T-cell (primary cell): ENCODE data around the gene MYO18B. TPM values are rescaled to one million over a fixed set of nuclear protein-coding genes. Genes with fewer than 3 reads are reported as not detected.

ENCODE experiments used
- ATAC-seq, 4 experiments: fragments of 200-7000 bp in 3 of 4; fragments of 150-1000 bp in 1 of 4; cut with Tn5 transposase; replicated peaks in 1 of 4; 1 replicate in 3 of 4; 2 replicates in 1 of 4; pipeline ENCODE4 v1.10.0; 2021; ENCODE audit warnings: moderate library complexity in 3 of 4, mild to moderate bottlenecking in 2 of 4, moderate number of reproducible peaks in 1 of 4
- CTCF ChIA-PET, 2 donors: fragments of 300-600 bp; sonication (Branson Sonifier 250); formaldehyde crosslinking; loops; one replicate each; lab custom pipeline; 2022; ENCODE audit warnings: antibody characterized with exemption in 2 of 2; lab: Charles Lee
- POLR2A ChIA-PET, 2 donors: fragments of 300-600 bp; sonication (Branson Sonifier 250); formaldehyde crosslinking; loops; one replicate each; lab custom pipeline; 2022; ENCODE audit warnings: antibody characterized with exemption in 2 of 2; lab: Charles Lee
- DNase-seq, 35 experiments: peaks; one replicate each; pipeline versions ENCODE4 v3.0.0 to v3.0.0-alpha.2; 2013 to 2023
- H3K27ac ChIP-seq: one replicate; pipeline ENCODE4 v1.5.1; 2013; ENCODE audit warnings: low read length
- H3K27me3 ChIP-seq, 2 experiments: replicated peaks in 1 of 2; 1 replicate in 1 of 2; 2 replicates in 1 of 2; pipeline versions ENCODE4 v1.6.1 to v1.7.0; 2013; ENCODE audit warnings: low read length in 1 of 2, mixed read lengths in 1 of 2; ENCODE audit not compliant: control insufficient read depth in 2 of 2, insufficient read depth in 2 of 2; ENCODE audit errors: extremely low read depth in 1 of 2
- H3K36me3 ChIP-seq, 2 donors: 1 replicate in 1 of 2; 2 replicates in 1 of 2; pipeline versions ENCODE4 v1.6.1 to v1.7.0; 2013; ENCODE audit warnings: low read length in 1 of 2; ENCODE audit not compliant: control insufficient read depth in 2 of 2, insufficient read depth in 1 of 2; ENCODE audit errors: extremely low read depth in 1 of 2
- H3K4me1 ChIP-seq, 2 experiments: 1 replicate in 1 of 2; 2 replicates in 1 of 2; pipeline versions ENCODE4 v1.6.1 to v1.7.0; 2013; ENCODE audit warnings: low read length in 2 of 2, mixed read lengths in 1 of 2; ENCODE audit not compliant: insufficient read depth in 2 of 2, control insufficient read depth in 1 of 2; ENCODE audit errors: extremely low read depth in 1 of 2
- H3K4me3 ChIP-seq, 2 donors: 1 replicate in 1 of 2; 2 replicates in 1 of 2; pipeline versions ENCODE4 v1.5.1 to v1.7.0; 2013; ENCODE audit warnings: mild to moderate bottlenecking in 2 of 2, low read length in 1 of 2, moderate library complexity in 1 of 2; ENCODE audit not compliant: control insufficient read depth in 1 of 2; ENCODE audit errors: extremely low read depth in 1 of 2
- H3K9me3 ChIP-seq: 2 replicates; pipeline ENCODE4 v1.7.0; 2013
- H3K27ac Mint-ChIP-seq, 2 donors: one replicate each; pipeline ENCODE4 v1.8.0; 2020 to 2021; ENCODE audit warnings: mild to moderate bottlenecking in 2 of 2, mixed read lengths in 2 of 2
- H3K27me3 Mint-ChIP-seq, 2 donors: one replicate each; pipeline ENCODE4 v1.8.0; 2021 to 2022; ENCODE audit warnings: mixed read lengths in 2 of 2
- H3K36me3 Mint-ChIP-seq: one replicate; pipeline ENCODE4 v1.8.0; 2021; ENCODE audit warnings: mixed read lengths
- H3K4me1 Mint-ChIP-seq, 3 donors: one replicate each; pipeline ENCODE4 v1.8.0; 2020 to 2022; ENCODE audit warnings: mixed read lengths in 3 of 3, mild to moderate bottlenecking in 1 of 3
- H3K4me3 Mint-ChIP-seq, 3 donors: one replicate each; pipeline ENCODE4 v1.8.0; 2020 to 2022; ENCODE audit warnings: mild to moderate bottlenecking in 3 of 3, mixed read lengths in 3 of 3, moderate library complexity in 3 of 3
- H3K9me3 Mint-ChIP-seq, 3 donors: one replicate each; pipeline ENCODE4 v1.8.0; 2020 to 2022; ENCODE audit warnings: mixed read lengths in 3 of 3
- WGBS: methylation state at CpG from one replicate; pipeline ENCODE4 v1.1.5; 2013; ENCODE audit warnings: missing lambda C conversion rate; ENCODE audit not compliant: insufficient coverage; 5-methylcytosine and 5-hydroxymethylcytosine counted together
- total RNA-seq, 35 experiments: library from RNA in 6 of 35; stranded (reverse) in 6 of 35; fragments of 120-200 nt in 1 of 35; gene quantifications; one replicate each; pipeline versions ENCODE4 v1.2.1 to v1.2.4 and lab custom pipeline; 2013 to 2026

The MYO18B gene
- total RNA-seq, 5 donors from 2014 or later (not counting 1 experiment from before 2014, with no cell fraction given) = 0.18 to 0.70 (median 0.26) TPM; not detected in 1

GRCh38 chr22:26017932-26018331, 275.9 kb downstream of the MYO18B start:
- Histone ChIP-seq H3K9me3 (no peaks in the 10 kb centered on the region), H3K36me3 (no peaks in the 10 kb centered on the region), H3K27me3 (peaks cover 0 to 11% of the 10 kb centered on the region in 2 experiments), H3K27ac (no peak overlapping the region), H3K4me3 (no peak overlapping the region), H3K4me1 (no peaks in the 10 kb centered on the region)
- peaks cover 0 to 14% (median 3%) of the 10 kb centered on the region in 3 donors for H3K9me3 Mint-ChIP-seq
- no peak overlapping the region for H3K27ac Mint-ChIP-seq
- H3K4me1 Mint-ChIP-seq = no peaks in the 10 kb centered on the region
- H3K36me3 Mint-ChIP-seq = no peaks in the 10 kb centered on the region
- ATAC-seq (no peak), DNase-seq (no peak)
- H3K4me3 Mint-ChIP-seq = no peak overlapping the region
- ChIA-PET POLR2A (no interaction called here), CTCF (no interaction called here)
- peaks cover 2 to 11% of the 10 kb centered on the region in 2 donors for H3K27me3 Mint-ChIP-seq
- WGBS = 28% methylated on average over 3 of the region's 5 CpGs

GRCh38 chr22:26019596-26019995, 277.6 kb downstream of the MYO18B start:
- CTCF ChIA-PET = no interaction called here

GRCh38 chr22:26021516-26021915, 279.5 kb downstream of the MYO18B start:
- WGBS = no CpG with 5 or more reads among the region's 2 CpGs
- Mint-ChIP-seq H3K27me3 (peaks cover 2 to 11% of the 10 kb centered on the region in 2 donors), H3K4me3 (no peak overlapping the region), H3K9me3 (peaks cover 0 to 13% (median 0%) of the 10 kb centered on the region in 3 donors), H3K27ac (no peak overlapping the region), H3K36me3 (no peaks in the 10 kb centered on the region), H3K4me1 (no peaks in the 10 kb centered on the region)
- no peaks in the 10 kb centered on the region for H3K36me3 ChIP-seq
- CTCF ChIA-PET = no interaction called here
- no peaks in the 10 kb centered on the region for H3K4me1 ChIP-seq
- ATAC-seq (no peak), DNase-seq (no peak)
- H3K4me3 ChIP-seq = no peak overlapping the region
- no peak overlapping the region for H3K27ac ChIP-seq
- POLR2A ChIA-PET = interaction anchor here in 1 of 2 donors (0.6 kb wide), 1 partner anchor 93 kb away, joined by 3 read pairs; no protein-coding TSS in a partner anchor
- H3K9me3 ChIP-seq = no peaks in the 10 kb centered on the region
- H3K27me3 ChIP-seq = peaks cover 0 to 18% of the 10 kb centered on the region in 2 experiments

More at GRCh38 chr22:26019596-26019995, 277.6 kb downstream of the MYO18B start:
- H3K27me3 ChIP-seq = peaks cover 0 to 15% of the 10 kb centered on the region in 2 experiments
- ATAC-seq (no peak), DNase-seq (no peak)
- POLR2A ChIA-PET = no interaction called here
- no peaks in the 10 kb centered on the region for H3K9me3 ChIP-seq
- no peak overlapping the region for H3K4me3 ChIP-seq
- 67% methylated on average over 4 of the region's 5 CpGs for WGBS
- no peak overlapping the region for H3K4me3 Mint-ChIP-seq
- peaks cover 0 to 18% (median 3%) of the 10 kb centered on the region in 3 donors for H3K9me3 Mint-ChIP-seq
- H3K36me3 Mint-ChIP-seq = no peaks in the 10 kb centered on the region
- peaks cover 2 to 11% of the 10 kb centered on the region in 2 donors for H3K27me3 Mint-ChIP-seq
- no peaks in the 10 kb centered on the region for H3K4me1 ChIP-seq
- H3K27ac ChIP-seq = no peak overlapping the region
- H3K4me1 Mint-ChIP-seq = no peaks in the 10 kb centered on the region
- H3K27ac Mint-ChIP-seq = no peak overlapping the region
- H3K36me3 ChIP-seq = no peaks in the 10 kb centered on the region

GRCh38 chr22:26023104-26023775, 281.3 kb downstream of the MYO18B start:
- no peaks in the 10 kb centered on the region for H3K4me1 Mint-ChIP-seq
- H3K27me3 Mint-ChIP-seq = peaks cover 2 to 7% of the 10 kb centered on the region in 2 donors
- no peak overlapping the region for H3K4me3 Mint-ChIP-seq
- no peaks in the 10 kb centered on the region for H3K36me3 Mint-ChIP-seq
- peaks cover 0 to 20% of the 10 kb centered on the region in 2 experiments for H3K27me3 ChIP-seq
- no peaks in the 10 kb centered on the region for H3K36me3 ChIP-seq
- H3K4me1 ChIP-seq = no peaks in the 10 kb centered on the region
- ATAC-seq (no peak), DNase-seq (no peak)
- 70% methylated on average over 4 of the region's 9 CpGs for WGBS
- ChIA-PET POLR2A (no interaction called here), CTCF (no interaction called here)
- H3K9me3 ChIP-seq = no peaks in the 10 kb centered on the region
- H3K27ac ChIP-seq = no peak overlapping the region
- no peak overlapping the region for H3K4me3 ChIP-seq
- H3K27ac Mint-ChIP-seq = no peak overlapping the region
- peaks cover 0 to 13% (median 0%) of the 10 kb centered on the region in 3 donors for H3K9me3 Mint-ChIP-seq

GRCh38 chr22:26025626-26026025, 283.6 kb downstream of the MYO18B start:
- no CpG with 5 or more reads among the region's 6 CpGs for WGBS
- no peak overlapping the region for H3K27ac Mint-ChIP-seq
- no peak for ATAC-seq
- H3K9me3 Mint-ChIP-seq = peaks cover 0 to 13% (median 0%) of the 10 kb centered on the region in 3 donors
- Histone ChIP-seq H3K27ac (no peak overlapping the region), H3K36me3 (no peaks in the 10 kb centered on the region), H3K4me3 (no peak overlapping the region), H3K9me3 (no peaks in the 10 kb centered on the region), H3K4me1 (no peaks in the 10 kb centered on the region), H3K27me3 (peaks cover 0 to 18% of the 10 kb centered on the region in 2 experiments)
- no peak overlapping the region for H3K4me3 Mint-ChIP-seq
- no peaks in the 10 kb centered on the region for H3K4me1 Mint-ChIP-seq
- DNase-seq = no peak
- H3K27me3 Mint-ChIP-seq = no peaks in the 10 kb centered on the region
- CTCF ChIA-PET = no interaction called here
- H3K36me3 Mint-ChIP-seq = no peaks in the 10 kb centered on the region
- POLR2A ChIA-PET = no interaction called here

- Mint-ChIP-seq H3K36me3 (no peaks in the 10 kb centered on the region), H3K27me3 (no peaks in the 10 kb centered on the region), H3K4me1 (no peaks in the 10 kb centered on the region), H3K9me3 (peaks cover 0 to 8% (median 3%) of the 10 kb centered on the region in 3 donors), H3K27ac (no peak overlapping the region), H3K4me3 (no peak overlapping the region)
- Histone ChIP-seq H3K27ac (no peak overlapping the region), H3K36me3 (no peaks in the 10 kb centered on the region), H3K27me3 (peaks cover 0 to 13% of the 10 kb centered on the region in 2 experiments), H3K4me1 (no peaks in the 10 kb centered on the region), H3K9me3 (no peaks in the 10 kb centered on the region), H3K4me3 (no peak overlapping the region)
- ATAC-seq (no peak), DNase-seq (no peak)
- CTCF ChIA-PET = no interaction called here
- POLR2A ChIA-PET = no interaction called here
- WGBS = 89% methylated on average over 23 of the region's 23 CpGs
These were observed 285.4 kb downstream of the MYO18B start for GRCh38 chr22:26027341-26027740.
